SK-N-MC (cell line): ENCODE data around the gene ATG2A.

Experiments
- EZH2 ChIP-seq: fragments of 200-600 bp; sonication (generic); IDR thresholded peaks from one replicate; pipeline ENCODE4 v1.6.1; 2017; ENCODE audit warnings: antibody characterized with exemption
- FOXP2 ChIP-seq: optimal IDR thresholded peaks from 2 replicates; pipeline ENCODE3; 2011; ENCODE audit warnings: mild to moderate bottlenecking, moderate library complexity; ENCODE audit not compliant: insufficient read depth; ENCODE audit errors: extremely low read length, control extremely low read depth
- POLR2AphosphoS5 ChIP-seq: IDR thresholded peaks from 2 replicates; pipeline ENCODE4 v1.6.1; 2012; ENCODE audit warnings: mild to moderate bottlenecking, low read depth, low read length, borderline replicate concordance

DNA sequence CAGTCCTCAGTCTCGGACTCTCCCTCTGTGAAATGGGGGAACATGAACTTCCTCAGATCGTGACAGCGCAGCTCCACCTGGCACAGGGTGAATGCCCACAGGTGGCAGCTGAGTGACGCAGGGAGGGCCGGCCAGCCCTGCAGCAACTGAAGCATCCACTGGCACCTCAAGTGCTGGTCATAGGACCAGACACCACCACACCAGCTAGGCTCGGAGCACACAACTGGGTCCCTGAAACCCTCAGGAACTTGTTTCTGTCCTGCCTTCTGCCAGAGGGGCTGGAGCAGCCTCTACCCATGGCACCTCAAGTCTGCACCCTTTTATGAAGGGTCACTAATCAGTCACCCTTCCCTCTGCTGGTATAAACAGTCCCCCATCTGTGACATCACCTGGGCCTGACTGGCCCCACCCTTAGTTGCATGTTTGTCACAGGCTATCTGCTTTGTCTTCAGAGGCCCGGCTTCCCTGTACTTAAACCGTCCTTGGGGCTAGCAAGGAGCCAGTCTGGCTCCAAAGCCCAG lies 65.1 kb downstream of the ATG2A start:
- no peak for TF ChIP-seq EZH2
- TF ChIP-seq POLR2AphosphoS5: no peak
- TF ChIP-seq FOXP2: no peak
